IPS DF 19.7 (cell line): ENCODE data around the gene TAF3.

Experiments used
- DNase-seq: peaks from one replicate; pipeline ENCODE4 v3.0.0-alpha.2; 2013; ENCODE audit warnings: low read depth, low spot score

TAF3 gene

DNA sequence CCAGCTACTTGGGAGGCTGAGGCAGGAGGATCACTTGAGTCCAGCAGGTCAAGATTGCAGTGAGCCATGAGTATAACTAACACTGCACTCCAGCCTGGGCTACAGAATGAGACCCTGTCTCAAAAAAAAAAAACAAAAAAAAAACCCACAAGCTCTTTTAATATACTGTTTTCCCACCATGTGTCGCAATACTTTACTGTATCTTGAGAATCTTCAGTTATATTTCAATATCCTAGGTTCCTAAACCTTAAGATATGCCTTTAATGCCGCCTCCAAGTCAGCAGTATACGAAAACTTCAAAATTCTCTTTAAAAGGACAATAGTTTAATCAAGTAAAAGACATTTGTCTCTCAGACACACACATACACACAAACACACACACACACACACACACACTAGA, 62.8 kb downstream of the TAF3 start:
- DNase-seq: no peak

DNA sequence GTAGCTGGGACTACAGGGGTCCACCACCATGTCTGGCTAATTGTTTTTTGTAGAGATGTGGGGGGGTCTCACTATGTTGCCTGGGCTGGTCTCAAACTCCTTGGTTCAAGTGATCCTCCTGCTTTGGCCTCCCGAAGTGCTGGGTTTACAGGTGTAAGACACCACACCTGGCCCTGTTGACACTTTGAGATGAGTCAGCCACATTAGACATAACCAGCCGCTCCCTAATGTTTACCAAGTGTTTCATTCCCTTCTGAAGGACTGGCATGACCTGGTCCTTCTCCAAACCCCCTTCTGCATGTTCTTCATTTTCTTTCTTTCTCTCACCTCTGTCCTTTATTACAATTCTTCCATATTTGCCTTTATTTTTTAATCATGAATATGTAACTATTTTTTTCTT, 67.8 kb downstream of the TAF3 start:
- DNase-seq: no peak

DNA sequence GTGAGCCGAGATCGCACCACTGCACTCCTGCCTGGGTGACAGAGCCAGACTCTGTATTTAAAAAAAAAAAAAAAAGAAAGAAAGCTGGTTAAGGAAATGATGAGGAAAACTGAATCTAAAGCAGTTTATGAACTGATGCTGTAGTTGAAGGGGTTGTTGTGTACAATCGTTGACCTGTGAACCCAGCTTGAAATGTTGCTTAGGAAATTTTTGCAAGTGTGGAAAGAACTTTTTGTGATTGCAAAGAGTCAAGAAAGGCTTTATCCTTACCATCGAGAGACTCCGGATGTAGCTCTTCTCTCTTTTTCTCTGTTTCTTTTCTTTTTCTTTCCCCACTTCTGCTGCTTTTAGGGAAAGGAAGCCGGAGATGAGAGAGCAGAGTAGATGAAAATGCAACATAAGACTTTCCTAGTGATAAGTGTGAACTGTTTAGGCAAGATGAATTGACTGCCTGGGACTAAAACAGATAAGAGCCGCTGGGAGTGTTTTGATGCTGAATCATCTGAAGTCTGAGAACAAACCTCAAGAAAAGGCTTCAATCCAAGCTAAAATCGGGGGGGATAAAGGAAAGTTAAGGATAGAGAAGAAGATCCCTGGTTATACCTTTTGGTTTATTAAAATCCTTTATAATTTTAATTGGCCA, 69.0 kb downstream of the TAF3 start:
- DNase-seq: no peak

DNA sequence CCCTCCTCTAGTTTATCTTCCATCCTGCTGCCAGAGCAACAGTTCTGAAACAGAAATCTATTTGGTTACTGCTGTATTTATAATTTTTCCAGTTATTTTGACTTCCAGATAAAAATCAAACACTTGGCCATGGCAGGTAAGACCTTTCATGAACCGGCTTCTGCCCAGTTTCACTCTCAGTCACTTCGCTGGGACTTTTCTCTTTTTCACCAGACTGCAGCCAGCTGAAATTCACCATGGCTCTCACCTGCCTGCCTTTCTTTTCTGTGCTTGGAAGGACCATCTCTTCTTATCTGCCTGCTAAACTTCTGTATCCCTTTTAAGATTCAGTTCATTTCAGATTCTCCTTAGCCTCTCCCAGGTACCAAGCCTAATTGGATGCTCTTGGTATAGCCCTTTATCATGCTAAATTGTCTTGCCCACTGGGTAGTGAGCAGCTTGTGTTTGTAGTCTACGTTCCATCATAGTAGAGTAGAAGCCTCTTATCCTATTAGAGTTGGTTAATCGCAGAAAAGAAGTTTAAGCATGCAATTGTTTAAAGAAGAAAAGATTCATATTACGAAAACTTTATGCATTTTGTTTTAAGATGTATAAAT, 71.7 kb downstream of the TAF3 start:
- DNase-seq: no peak

DNA sequence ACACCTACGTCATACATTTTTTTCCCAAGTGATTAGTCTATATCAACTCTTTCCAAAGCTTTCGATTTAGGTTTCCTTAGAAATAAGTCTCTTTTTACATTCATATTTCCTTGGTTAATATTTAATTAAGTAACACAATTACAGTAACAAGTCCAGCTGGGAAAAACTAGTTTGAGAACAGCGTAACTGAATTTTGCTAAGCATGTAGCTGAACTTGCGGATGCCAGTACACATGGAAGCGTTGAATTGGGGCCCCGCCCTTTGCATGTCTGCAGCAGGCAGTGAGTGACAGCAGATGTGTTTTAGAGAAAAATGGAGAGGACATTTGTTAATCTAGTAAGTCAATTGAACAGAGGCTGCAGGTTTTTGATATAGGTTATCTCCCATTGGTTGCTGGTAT, 72.5 kb downstream of the TAF3 start:
- DNase-seq: no peak

DNA sequence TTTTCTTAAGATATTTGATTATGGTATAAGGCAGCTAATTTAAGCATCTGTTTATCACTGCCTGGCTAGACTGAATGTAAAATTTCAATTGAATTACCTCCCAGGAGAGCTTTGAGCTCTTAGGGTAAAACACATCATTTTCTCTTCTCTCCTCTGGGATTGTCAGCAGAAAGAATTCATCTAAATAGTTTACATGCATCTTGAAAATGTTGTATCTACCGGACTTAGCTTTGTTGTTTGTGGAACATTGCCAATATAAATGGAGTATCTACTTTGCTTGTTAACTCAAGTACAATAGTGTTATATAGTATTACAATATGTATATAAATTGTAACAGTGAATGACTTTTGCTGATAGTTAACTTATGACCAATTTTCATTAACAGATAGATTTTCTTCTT, 73.3 kb downstream of the TAF3 start:
- DNase-seq: no peak

DNA sequence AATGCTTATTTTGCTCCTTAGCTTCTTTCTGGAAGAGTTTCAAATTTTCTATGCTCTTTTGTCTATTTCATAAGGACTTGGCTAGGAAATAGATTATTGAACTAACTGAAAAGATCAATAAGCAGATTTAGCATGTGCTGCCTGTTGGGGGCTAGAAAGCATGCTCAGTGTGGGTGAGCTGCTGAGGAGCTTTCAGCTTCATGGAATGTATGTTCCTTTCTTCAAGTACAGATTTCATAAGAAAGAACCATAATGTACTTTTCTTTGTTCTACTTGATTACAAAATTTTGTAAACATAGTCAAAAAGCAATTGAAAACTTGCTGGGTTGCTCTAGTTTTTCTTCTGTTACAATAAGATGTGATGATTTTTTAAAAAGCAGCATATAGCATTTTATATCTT, 73.8 kb downstream of the TAF3 start:
- DNase-seq: no peak

DNA sequence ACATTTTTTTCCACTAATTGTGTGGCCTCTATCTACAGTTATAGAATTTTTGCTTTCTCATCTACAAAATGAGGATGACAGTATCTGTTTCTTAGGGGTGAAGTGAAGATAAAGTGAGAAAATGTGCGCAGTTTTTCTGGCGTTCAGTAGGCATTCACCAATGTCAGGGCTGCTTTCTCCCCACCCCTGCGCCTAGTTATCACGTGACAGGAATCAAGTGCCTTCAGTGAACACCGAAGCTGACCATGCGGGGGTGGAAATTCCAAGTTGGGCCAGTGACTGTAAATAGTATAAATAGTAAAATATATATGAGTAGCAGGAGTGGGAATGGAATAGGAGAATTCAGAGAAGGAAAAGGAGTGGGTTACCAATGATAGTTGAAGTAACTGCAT, 77.4 kb downstream of the TAF3 start:
- DNase-seq: no peak

DNA sequence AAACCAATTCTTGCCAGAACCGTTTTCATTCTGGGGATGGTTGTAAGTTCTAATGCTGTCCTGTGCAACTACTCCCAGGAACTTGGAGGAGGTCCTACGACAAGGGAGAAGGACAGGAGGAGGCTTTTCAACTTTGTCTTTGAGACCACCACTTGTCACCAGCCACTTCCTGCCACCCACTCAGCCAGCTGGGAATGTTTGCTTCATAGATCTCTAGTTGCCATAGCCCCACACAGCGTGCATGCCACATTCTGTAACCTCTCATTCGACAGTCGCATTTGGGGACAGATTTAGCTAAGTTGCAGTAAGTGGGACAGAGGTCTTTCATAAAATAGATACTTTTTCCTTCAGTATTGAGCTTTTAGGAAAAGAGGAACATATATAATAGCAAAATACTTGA, 78.0 kb downstream of the TAF3 start:
- no peak for DNase-seq

DNA sequence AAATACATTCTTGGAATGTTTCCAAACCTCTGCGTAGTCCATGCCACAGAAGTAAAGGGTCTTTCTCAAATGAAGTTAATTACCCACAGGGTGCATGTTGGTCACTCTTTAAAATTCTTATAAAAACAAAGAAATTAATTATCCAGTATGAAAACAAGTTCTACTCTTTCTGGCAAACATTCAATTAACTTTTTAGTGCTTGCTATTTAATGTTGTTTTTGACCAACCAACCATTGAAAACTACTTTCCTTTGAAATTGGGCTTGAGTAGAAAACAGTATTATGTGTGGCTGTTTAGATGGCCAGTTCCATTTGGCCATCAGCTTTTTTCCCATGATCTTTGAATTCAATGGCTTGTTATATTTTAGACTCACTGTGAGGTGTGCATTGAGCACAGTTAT, 83.0 kb downstream of the TAF3 start:
- no peak for DNase-seq

DNA sequence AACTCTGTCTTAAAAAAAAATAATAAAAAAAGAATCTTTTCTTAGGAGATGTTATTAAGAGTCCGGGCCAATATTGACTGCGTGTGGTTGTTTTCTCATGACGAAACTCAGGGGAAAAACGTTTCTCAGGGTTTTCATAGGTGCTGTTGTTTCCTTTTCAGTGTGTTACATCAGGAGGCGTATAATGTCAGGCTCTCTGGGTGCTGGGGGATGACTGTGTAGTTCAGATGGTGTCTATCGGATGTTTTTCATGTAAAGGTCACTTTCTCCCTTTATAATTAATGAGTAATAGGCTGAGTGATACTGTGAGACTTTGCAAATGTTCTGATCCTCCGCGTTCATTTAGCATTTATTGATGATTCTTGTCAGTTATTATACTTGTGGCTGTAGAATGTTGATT, 84.1 kb downstream of the TAF3 start:
- no peak for DNase-seq

DNA sequence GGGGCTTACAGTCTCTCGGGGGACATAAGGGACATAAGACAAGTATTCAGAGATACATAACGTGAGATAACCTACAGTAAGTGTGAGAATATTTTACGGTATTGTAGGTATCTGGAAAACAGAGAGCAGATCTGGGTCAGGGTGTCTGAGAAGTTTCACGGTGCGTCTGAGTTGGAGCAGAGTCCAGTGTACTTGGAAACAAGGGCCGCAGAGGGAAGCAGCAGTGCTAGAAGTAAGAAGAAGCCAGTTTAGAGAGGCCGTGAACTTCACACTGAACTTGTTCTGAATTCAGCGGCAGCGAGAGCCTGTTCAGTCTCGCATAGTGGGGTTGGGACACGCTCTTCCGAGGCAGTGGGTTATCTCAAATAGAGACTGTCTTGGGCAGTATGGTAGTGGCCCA, 85.5 kb downstream of the TAF3 start:
- DNase-seq: no peak

DNA sequence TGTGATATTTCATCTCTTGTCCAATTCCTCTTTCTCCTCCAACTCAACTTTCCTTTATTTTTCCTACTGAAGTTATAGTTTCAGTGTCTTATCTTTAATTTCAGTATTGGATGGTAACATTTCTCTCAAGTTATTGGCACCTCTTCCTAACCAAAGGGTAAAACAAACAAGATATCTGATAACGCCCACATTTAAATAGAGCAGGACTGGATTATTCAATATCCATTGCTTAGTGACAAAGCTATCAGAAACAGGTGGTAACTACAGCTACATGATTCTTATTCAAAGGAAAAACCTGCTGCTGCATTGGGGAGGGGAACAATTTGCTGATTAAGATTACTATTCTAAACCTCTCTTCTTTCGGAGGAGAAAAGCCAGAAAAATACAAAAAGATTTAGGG, 87.8 kb downstream of the TAF3 start:
- no peak for DNase-seq

DNA sequence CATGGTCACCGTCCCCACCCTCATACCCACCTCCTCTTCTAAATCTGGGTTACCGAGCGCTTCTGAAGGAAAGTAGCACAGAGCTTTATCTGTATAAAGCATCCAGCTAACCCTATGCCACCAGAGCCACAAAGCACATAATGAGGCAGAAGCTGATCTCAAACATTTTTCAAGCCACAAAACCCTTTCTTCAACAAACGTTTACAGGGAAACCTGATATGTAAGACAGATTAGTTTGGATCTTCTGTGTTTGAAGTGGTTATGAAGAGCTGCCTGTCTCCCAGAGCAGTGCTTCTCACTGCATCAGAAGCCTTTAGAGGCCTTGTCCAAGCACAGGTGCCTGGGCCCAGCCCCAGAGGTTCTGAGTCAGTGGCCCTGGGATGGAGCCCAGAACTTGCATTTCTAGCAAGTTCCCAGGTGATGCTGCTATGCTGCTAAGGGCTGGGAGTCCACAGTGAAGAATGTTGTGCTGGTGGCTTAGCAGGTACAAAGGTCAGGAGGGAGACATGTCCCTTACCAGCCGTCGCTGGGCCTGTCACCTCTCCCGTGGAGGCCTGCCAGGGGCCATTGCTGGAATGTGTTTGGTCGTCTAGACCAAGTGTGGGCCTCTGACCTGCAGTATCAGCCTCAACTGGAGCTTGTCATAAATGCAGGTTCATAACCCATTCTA, 90.4 kb downstream of the TAF3 start:
- no peak for DNase-seq

DNA sequence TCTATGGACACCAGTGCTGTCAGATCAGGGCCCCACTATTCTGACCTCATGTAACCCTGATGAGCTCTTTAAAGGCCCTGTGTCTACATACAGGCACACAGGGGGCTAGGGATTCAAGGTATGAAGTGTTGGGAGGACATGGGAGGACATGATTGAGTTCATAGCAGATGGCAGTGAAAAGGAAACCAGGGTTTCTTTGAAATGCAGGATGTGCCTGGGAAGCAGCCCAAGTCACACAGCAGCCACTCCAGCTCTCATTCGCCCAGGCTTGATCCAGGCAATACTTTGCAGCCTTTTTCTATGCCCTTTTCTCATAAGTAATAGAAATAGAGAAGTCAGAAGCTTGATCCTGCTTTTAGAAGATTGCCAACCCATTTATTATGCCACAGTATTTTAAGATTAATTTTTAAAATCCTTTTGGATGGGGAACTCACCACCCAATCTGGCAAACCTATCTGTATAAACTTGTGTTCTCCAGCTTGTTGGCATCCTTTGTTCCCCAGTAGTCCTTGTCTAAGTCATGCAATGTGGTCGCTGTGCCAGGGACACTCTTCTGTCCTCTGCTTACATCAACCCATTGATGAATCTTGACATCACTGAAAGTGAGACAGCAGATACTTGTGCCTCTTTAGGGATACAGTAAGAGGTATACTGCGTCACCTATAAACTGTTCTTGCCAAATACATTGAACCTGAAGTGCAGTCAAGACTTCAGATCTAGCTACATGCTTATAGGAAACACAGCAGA, 95.0 kb downstream of the TAF3 start:
- no peak for DNase-seq

DNA sequence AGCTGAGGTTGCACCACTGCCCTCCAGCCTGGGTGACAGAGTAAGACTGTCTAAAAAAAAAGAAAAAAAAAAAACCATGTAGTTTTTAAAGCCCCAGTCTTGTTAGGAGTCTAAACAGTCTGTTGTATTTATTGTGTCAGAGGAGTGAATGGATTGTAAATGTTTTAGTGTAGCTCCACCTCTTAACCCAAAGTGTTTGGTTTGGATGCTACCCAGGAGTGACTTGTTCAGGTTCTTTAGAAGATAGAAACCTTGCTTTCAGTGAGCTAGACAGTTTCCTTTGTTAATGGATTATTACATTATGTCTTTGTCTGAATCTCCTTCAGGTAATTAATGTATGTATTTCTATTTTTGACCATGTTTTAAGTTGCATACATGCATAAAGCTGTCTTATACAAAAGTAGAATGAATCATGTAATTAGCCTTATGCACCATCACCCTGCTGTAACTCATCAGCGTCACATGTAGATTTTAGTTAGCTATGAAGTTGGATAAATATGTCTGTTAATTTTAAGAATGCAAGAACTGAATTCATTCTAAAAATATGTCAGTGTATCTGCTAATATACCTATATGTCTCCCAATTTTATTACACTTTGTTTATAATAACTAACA, 97.7 kb downstream of the TAF3 start:
- no peak for DNase-seq

DNA sequence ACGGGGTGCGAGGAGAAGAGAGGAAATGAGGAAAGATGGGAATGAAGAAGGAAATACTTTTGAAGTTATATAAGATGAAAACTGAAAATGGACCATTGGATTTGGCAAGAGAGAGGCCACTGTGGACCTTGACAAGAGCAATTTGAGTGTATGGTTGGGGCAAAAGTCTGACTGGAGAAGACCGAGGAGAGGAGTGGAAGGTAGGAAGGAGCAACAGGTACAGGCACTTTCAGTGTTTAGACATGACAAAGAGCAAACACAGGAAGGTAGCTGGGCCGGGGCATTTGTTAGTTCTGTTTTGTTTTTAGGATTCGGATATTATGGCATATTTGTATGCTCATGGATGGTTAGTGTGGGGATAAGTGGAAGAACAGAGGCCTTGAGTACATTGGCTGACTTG, 99.4 kb downstream of the TAF3 start:
- DNase-seq: no peak

DNA sequence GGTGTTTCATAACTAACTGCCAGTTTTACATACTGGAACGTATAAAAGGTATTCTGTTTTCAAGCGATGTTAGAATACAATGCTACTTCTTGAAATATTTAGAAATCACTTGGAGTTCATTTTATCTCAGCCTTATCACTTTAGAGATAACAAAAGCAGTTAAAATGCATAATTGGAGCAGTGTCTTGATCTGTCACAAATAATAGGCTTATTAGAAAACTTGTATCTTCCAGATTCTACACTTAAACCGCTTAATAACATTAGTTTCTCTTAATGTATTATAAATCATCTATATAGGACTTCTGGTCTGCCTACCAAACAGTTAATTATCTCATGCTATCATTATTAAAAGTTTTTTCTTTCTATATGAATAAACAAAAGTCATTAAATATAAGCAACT, 104.4 kb downstream of the TAF3 start:
- DNase-seq: no peak

DNA sequence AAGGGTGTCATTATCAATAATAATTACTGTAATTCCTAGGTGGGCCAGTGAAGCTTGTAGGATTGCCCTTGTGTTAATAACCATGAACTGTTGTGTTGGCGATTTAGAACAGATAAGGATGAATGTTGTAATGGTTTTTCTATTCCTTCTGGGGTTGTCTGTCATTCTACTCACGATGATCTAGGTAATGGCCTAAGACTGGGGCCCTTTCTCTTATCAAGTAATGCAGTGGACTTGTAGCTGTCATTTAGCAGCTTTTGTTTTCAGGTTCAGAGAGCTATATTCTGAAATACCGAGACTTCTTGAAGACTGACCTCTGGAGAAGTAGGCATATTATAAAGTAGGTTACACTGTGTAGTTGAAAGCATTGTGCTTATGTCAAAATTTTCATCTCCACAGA, 110.2 kb downstream of the TAF3 start:
- DNase-seq: no peak

DNA sequence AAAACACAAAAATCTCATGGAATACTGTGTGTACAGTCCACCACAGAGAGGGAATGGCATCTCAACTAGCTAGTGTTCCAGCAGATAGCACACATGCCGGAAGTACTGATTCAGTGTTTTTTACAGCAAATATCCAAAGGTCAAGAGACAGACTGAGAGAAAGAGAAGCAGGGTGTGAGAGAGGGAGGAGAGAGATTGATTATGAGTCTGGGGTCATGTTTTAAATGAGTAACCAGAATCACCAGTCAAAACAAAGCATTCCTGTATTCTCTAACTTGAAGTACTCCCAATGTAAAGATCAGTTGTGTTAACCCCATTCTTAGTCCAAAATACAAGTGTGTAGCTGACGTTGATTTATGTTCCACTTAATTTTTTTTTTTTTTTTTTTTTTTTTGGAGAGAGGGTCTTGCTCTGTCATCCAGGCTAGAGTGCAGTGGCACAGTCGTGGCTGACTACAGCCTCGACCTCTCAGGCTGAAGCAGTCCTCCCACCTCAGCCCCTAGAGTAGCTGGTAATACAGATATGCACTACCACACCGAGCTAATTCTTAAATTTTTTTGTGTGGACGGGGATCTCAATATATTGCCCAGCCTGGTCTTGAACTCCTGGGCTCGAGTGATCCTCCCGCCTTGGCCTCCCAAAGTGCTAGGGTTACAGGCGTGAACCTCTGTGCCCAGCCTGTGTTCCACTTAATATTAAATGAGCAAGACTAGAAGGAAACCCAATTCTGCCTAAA, 114.2 kb downstream of the TAF3 start:
- no peak for DNase-seq

DNA sequence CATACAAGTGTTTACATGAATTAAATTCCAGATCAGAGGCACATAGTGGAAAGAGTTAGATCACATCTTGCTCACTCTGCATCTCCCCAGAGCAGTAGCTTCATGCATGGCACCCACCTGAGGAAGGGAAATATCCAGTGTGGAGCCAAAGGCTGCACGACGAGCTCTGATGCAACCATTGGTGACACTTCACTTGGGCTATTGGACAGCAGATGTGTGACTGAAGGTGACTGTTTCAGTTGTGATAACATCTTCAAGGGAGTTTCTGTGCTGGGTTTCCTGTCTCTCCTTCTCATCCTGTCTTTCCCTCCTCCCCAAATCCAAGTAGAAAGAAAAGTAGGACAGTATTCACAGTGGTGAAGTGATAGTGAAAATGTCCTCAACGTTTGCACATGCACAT, 115.0 kb downstream of the TAF3 start:
- no peak for DNase-seq

DNA sequence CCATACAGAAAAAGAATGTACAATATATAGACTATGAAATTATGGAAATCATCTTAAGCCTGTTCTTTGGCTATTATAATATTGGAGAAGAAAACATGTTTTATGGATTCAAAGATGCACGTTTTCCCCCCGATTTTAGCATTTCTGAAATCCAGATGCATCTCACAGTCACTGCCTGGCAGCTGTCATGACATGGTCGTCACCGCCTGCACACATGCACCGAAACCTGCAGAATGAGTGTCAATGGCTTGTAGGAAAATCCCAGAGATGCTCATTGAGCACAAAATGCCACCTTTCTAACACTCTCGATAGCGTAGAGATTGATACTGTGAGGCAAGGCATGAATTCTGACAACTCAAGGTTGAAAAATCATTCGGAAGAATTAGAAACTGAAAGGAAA, 115.5 kb downstream of the TAF3 start:
- DNase-seq: no peak
